ENCODE measurements around the gene ITGA3.
A peak's percentile ranks its signal among the peaks of the same experiment; 100 is the strongest.

Gene ITGA3

GRCh38 chr17:50047488-50048126, 8.3 kb upstream of the ITGA3 start:
- Histone ChIP-seq H4K91ac (ENCODE audit: low read length) (peak overlapping the region; percentile 80), H3K4ac (ENCODE audit: low read depth in 1 of 2, low read length in 2 of 2) (peak overlapping the region; percentile 58 to 62)
- 42% methylated on average over 7 of the region's 9 CpGs for WGBS

DNA sequence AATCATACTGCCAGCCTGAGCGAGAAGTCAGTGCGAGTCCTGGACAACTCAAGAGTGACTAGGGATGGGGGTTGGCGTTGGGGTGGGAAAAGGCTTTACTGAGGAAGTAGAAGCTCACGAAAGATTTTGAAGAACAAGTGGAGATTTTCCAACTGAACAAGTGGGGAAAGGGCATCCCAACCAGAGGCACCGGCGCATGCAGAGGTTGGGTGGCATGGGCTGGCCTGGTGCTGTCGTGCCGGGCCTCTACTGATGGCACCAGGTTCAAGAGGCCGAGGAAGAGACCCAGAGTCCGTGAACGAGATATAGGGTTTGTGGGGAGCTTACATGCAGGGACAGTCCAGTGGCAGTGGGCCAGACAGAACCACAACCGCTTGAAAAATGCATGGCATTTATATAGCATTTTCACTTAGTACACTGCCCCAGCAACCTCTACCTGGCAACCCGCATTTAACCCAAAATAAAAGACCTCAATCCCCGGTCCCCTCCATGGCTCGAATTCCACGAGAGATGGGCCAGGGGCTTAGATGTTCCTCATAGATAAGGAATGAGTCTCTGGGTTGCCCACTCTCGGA, 7.7 kb upstream of the ITGA3 start:
- Histone ChIP-seq H2AFZ (ENCODE audit: low read depth, low read length) (no peak overlapping the region), H3K36me3 (ENCODE audit: control insufficient read depth in 1 of 2, insufficient read depth in 2 of 2, low read depth in 1 of 2, low read length in 2 of 2) (no peaks in the 10 kb centered on the region), H3K4me2 (ENCODE audit: low read length, poor library complexity, severe bottlenecking) (no peak overlapping the region), H2BK5ac (ENCODE audit: low read depth, low read length, poor library complexity, severe bottlenecking) (no peak overlapping the region), H4K8ac (ENCODE audit: low read length) (peak overlapping the region; percentile 95), H3K4me1 (ENCODE audit: control insufficient read depth, insufficient read depth, low read depth, low read length) (peaks cover 63% of the 10 kb centered on the region), H3K4ac (ENCODE audit: low read depth in 1 of 2, low read length in 2 of 2) (peak overlapping the region in 1 of 2 experiments; percentile 1), H3K9me3 (ENCODE audit: control insufficient read depth, low read length) (no peaks in the 10 kb centered on the region), H3K14ac (ENCODE audit: low read length in 2 of 2) (no peak overlapping the region), H3K4me3 (ENCODE audit: insufficient read depth in 1 of 2, low read depth in 1 of 2, low read length in 2 of 2) (peak overlapping the region in 1 of 2 experiments; percentile 5), H3K23ac (ENCODE audit: low read length in 2 of 2) (no peak overlapping the region), H3K79me1 (replicated peaks; ENCODE audit: low read length, poor library complexity, severe bottlenecking) (no peaks in the 10 kb centered on the region), H2BK12ac (ENCODE audit: low read length in 2 of 2) (peak overlapping the region; percentile 32 to 70), H2BK120ac (ENCODE audit: low read depth, low read length) (no peak overlapping the region), H3K18ac (ENCODE audit: low read depth in 1 of 2, low read length in 2 of 2) (peak overlapping the region in 1 of 2 experiments; percentile 58), H4K91ac (ENCODE audit: low read length) (peak overlapping the region; percentile 45), H3K27ac (ENCODE audit: low read length, poor library complexity, severe bottlenecking) (peak overlapping the region; percentile 87), H3K9ac (ENCODE audit: low read length) (no peak overlapping the region), H2BK15ac (ENCODE audit: low read depth, poor library complexity, severe bottlenecking) (peak overlapping the region; percentile 85), H2AK5ac (ENCODE audit: low read length, severe bottlenecking) (peak overlapping the region; percentile 96), H3K27me3 (ENCODE audit: control insufficient read depth in 1 of 2, insufficient read depth in 1 of 2, low read length in 2 of 2) (no peaks in the 10 kb centered on the region)
- no peak for DNase-seq
- 96% methylated on average over 17 of the region's 17 CpGs for WGBS

More at GRCh38 chr17:50047488-50048126, 8.3 kb upstream of the ITGA3 start:
- H3K27me3 ChIP-seq (ENCODE audit: control insufficient read depth in 1 of 2, insufficient read depth in 1 of 2, low read length in 2 of 2): no peaks in the 10 kb centered on the region
- H2BK15ac ChIP-seq (ENCODE audit: low read depth, poor library complexity, severe bottlenecking): peak overlapping the region; percentile 92
- no peaks in the 10 kb centered on the region for H3K9me3 ChIP-seq (ENCODE audit: control insufficient read depth, low read length)
- peak overlapping the region; percentile 87 for H3K27ac ChIP-seq (ENCODE audit: low read length, poor library complexity, severe bottlenecking)
- peak overlapping the region; percentile 85 to 92 for H3K18ac ChIP-seq (ENCODE audit: low read depth in 1 of 2, low read length in 2 of 2)
- H4K8ac ChIP-seq (ENCODE audit: low read length): peak overlapping the region; percentile 95
- H3K4me2 ChIP-seq (ENCODE audit: low read length, poor library complexity, severe bottlenecking): no peak overlapping the region
- no peak overlapping the region for H3K23ac ChIP-seq (ENCODE audit: low read length in 2 of 2)
- peak overlapping the region in 1 of 2 experiments; percentile 53 for H3K14ac ChIP-seq (ENCODE audit: low read length in 2 of 2)
- no peaks in the 10 kb centered on the region for H3K36me3 ChIP-seq (ENCODE audit: control insufficient read depth in 1 of 2, insufficient read depth in 2 of 2, low read depth in 1 of 2, low read length in 2 of 2)
- H3K9ac ChIP-seq (ENCODE audit: low read length): peak overlapping the region; percentile 53
- peaks cover 59% of the 10 kb centered on the region for H3K4me1 ChIP-seq (ENCODE audit: control insufficient read depth, insufficient read depth, low read depth, low read length)
- peak overlapping the region; percentile 70 to 92 for H2BK12ac ChIP-seq (ENCODE audit: low read length in 2 of 2)
- peak overlapping the region; percentile 60 for H2BK5ac ChIP-seq (ENCODE audit: low read depth, low read length, poor library complexity, severe bottlenecking)
- peak; percentile 86 for DNase-seq
- H2AK5ac ChIP-seq (ENCODE audit: low read length, severe bottlenecking): peak overlapping the region; percentile 97
- peak overlapping the region in 1 of 2 experiments; percentile 5 for H3K4me3 ChIP-seq (ENCODE audit: insufficient read depth in 1 of 2, low read depth in 1 of 2, low read length in 2 of 2)
- H2AFZ ChIP-seq (ENCODE audit: low read depth, low read length): peak overlapping the region; percentile 47
- H3K79me1 ChIP-seq (replicated peaks; ENCODE audit: low read length, poor library complexity, severe bottlenecking): no peaks in the 10 kb centered on the region
- H2BK120ac ChIP-seq (ENCODE audit: low read depth, low read length): peak overlapping the region; percentile 55

DNA sequence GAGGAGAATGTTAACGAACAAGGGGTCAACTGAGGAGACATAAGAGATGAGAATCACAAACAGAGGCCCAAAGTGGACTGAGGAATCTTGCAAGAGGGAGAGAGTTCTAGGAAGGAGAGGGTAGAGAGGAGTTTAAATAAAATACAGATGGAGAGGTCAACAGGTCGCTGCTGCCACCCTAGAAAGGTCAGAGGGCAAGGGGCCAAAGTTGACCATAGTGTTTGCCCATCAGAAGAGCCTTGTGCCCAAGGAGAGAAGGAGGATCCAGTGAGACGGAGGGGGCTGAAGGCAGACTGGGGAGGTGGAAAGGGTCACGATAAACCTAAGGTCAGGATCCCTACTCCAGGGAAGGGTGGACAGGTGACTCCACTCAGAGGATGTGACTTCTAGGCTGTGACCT, 6.9 kb upstream of the ITGA3 start:
- no peak overlapping the region for H3K14ac ChIP-seq (ENCODE audit: low read length in 2 of 2)
- no peaks in the 10 kb centered on the region for H3K9me3 ChIP-seq (ENCODE audit: control insufficient read depth, low read length)
- H3K27ac ChIP-seq (ENCODE audit: low read length, poor library complexity, severe bottlenecking): no peak overlapping the region
- no peak overlapping the region for H2BK5ac ChIP-seq (ENCODE audit: low read depth, low read length, poor library complexity, severe bottlenecking)
- H3K79me1 ChIP-seq (replicated peaks; ENCODE audit: low read length, poor library complexity, severe bottlenecking): no peaks in the 10 kb centered on the region
- peak overlapping the region; percentile 35 for H4K91ac ChIP-seq (ENCODE audit: low read length)
- H3K27me3 ChIP-seq (ENCODE audit: control insufficient read depth in 1 of 2, insufficient read depth in 1 of 2, low read length in 2 of 2): no peaks in the 10 kb centered on the region
- H2BK120ac ChIP-seq (ENCODE audit: low read depth, low read length): peak overlapping the region; percentile 0
- H2BK15ac ChIP-seq (ENCODE audit: low read depth, poor library complexity, severe bottlenecking): no peak overlapping the region
- peaks cover 61% of the 10 kb centered on the region for H3K4me1 ChIP-seq (ENCODE audit: control insufficient read depth, insufficient read depth, low read depth, low read length)
- no peak overlapping the region for H3K4me3 ChIP-seq (ENCODE audit: insufficient read depth in 1 of 2, low read depth in 1 of 2, low read length in 2 of 2)
- H2BK12ac ChIP-seq (ENCODE audit: low read length in 2 of 2): peak overlapping the region; percentile 46 to 97
- WGBS: 90% methylated on average over 4 of the region's 4 CpGs
- no peaks in the 10 kb centered on the region for H3K36me3 ChIP-seq (ENCODE audit: control insufficient read depth in 1 of 2, insufficient read depth in 2 of 2, low read depth in 1 of 2, low read length in 2 of 2)
- H2AFZ ChIP-seq (ENCODE audit: low read depth, low read length): no peak overlapping the region
- H2AK5ac ChIP-seq (ENCODE audit: low read length, severe bottlenecking): peak overlapping the region; percentile 96
- no peak overlapping the region for H3K4ac ChIP-seq (ENCODE audit: low read depth in 1 of 2, low read length in 2 of 2)
- H4K8ac ChIP-seq (ENCODE audit: low read length): no peak overlapping the region
- H3K23ac ChIP-seq (ENCODE audit: low read length in 2 of 2): no peak overlapping the region
- no peak overlapping the region for H3K4me2 ChIP-seq (ENCODE audit: low read length, poor library complexity, severe bottlenecking)
- no peak for DNase-seq
- H3K18ac ChIP-seq (ENCODE audit: low read depth in 1 of 2, low read length in 2 of 2): peak overlapping the region in 1 of 2 experiments; percentile 52
- H3K9ac ChIP-seq (ENCODE audit: low read length): no peak overlapping the region

DNA sequence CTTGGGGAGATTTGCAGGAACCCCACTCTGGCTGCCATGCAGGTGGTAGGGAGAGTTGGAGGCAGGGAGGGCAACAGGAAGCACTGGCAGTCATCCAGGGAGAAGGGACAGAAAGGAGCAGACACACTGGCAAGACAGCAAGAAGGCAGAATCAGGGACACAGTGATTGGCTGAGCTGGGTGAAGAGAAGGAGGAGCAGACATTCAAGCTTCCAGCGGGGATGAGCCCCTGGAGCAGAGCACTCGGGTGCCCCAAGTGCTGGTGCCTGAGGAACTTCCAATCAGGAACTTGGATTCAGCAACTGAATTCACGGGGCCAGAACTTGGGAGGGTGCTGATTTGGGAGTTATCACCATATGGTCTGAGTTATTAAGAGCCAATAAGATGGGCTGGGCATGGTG, 6.3 kb upstream of the ITGA3 start:
- Histone ChIP-seq H3K4ac (ENCODE audit: low read depth in 1 of 2, low read length in 2 of 2) (peak overlapping the region; percentile 0 to 55), H3K4me1 (ENCODE audit: control insufficient read depth, insufficient read depth, low read depth, low read length) (peaks cover 60% of the 10 kb centered on the region), H3K9me3 (ENCODE audit: control insufficient read depth, low read length) (no peaks in the 10 kb centered on the region), H3K27me3 (ENCODE audit: control insufficient read depth in 1 of 2, insufficient read depth in 1 of 2, low read length in 2 of 2) (no peaks in the 10 kb centered on the region), H2BK12ac (ENCODE audit: low read length in 2 of 2) (peak overlapping the region in 1 of 2 experiments; percentile 97), H3K9ac (ENCODE audit: low read length) (no peak overlapping the region), H3K27ac (ENCODE audit: low read length, poor library complexity, severe bottlenecking) (peak overlapping the region; percentile 83), H3K18ac (ENCODE audit: low read depth in 1 of 2, low read length in 2 of 2) (peak overlapping the region; percentile 0 to 7), H4K91ac (ENCODE audit: low read length) (peak overlapping the region; percentile 64), H3K36me3 (ENCODE audit: control insufficient read depth in 1 of 2, insufficient read depth in 2 of 2, low read depth in 1 of 2, low read length in 2 of 2) (no peaks in the 10 kb centered on the region), H2AK5ac (ENCODE audit: low read length, severe bottlenecking) (peak overlapping the region; percentile 94), H2AFZ (ENCODE audit: low read depth, low read length) (no peak overlapping the region), H2BK120ac (ENCODE audit: low read depth, low read length) (peak overlapping the region; percentile 0), H2BK5ac (ENCODE audit: low read depth, low read length, poor library complexity, severe bottlenecking) (no peak overlapping the region), H2BK15ac (ENCODE audit: low read depth, poor library complexity, severe bottlenecking) (peak overlapping the region; percentile 81), H3K79me1 (replicated peaks; ENCODE audit: low read length, poor library complexity, severe bottlenecking) (no peaks in the 10 kb centered on the region), H3K23ac (ENCODE audit: low read length in 2 of 2) (no peak overlapping the region), H3K4me3 (ENCODE audit: insufficient read depth in 1 of 2, low read depth in 1 of 2, low read length in 2 of 2) (no peak overlapping the region), H4K8ac (ENCODE audit: low read length) (no peak overlapping the region), H3K14ac (ENCODE audit: low read length in 2 of 2) (no peak overlapping the region), H3K4me2 (ENCODE audit: low read length, poor library complexity, severe bottlenecking) (no peak overlapping the region)
- DNase-seq: no peak
- WGBS: 72% methylated on average over 3 of the region's 3 CpGs

Data from mesenchymal stem cell (in vitro differentiated cells and primary cell).